H4 (cell line): ENCODE measurements around the gene UTS2R. TPM values are rescaled to one million over a fixed set of nuclear protein-coding genes. Genes with fewer than 3 reads are reported as not detected.

ENCODE experiments used
- total RNA-seq: library from RNA; depleted of rRNA; stranded (reverse); fragments of >200 nt; shearing (Covaris generic); gene quantifications from 2 replicates; pipeline ENCODE4 v1.2.3, GENCODE V29; 2014; rRNA removed

Gene UTS2R
- total RNA-seq, 1 experiment from 2014 or later: not detected

Other genes with a start within 250 kb of the UTS2R start
- gene CCDC57, start 158.9 kb upstream of the UTS2R start, total RNA-seq: 1.8 and 4.7 TPM in 2 replicates
- 22.2 and 30.0 TPM in 2 replicates for gene SLC16A3, start 142.7 kb upstream of the UTS2R start, total RNA-seq
- gene CSNK1D, start 98.1 kb upstream of the UTS2R start, total RNA-seq: 30.3 and 33.9 TPM in 2 replicates
- 0.06 and 1.5 TPM in 2 replicates for gene CD7, start 54.2 kb upstream of the UTS2R start, total RNA-seq
- 30.1 and 30.7 TPM in 2 replicates for gene SECTM1, start 38.0 kb upstream of the UTS2R start, total RNA-seq
- gene TEX19, start 12.5 kb upstream of the UTS2R start, total RNA-seq: 0.68 and 0.72 TPM in 2 replicates
- 6.3 and 8.4 TPM in 2 replicates for gene HEXD, start 46.6 kb downstream of the UTS2R start, total RNA-seq
- 28.3 and 30.1 TPM in 2 replicates for gene OGFOD3, start 46.8 kb downstream of the UTS2R start, total RNA-seq
- 73.5 and 78.9 TPM in 2 replicates for gene CYBC1, start 79.0 kb downstream of the UTS2R start, total RNA-seq
- gene NARF, start 87.0 kb downstream of the UTS2R start, total RNA-seq: 71.6 and 74.3 TPM in 2 replicates
- gene FOXK2, start 148.0 kb downstream of the UTS2R start, total RNA-seq: 26.1 and 34.0 TPM in 2 replicates